Astrocyte (in vitro differentiated cells and primary cell): ENCODE measurements around the gene CFAP119. TPM values are rescaled to one million over a fixed set of nuclear protein-coding genes. Genes with fewer than 3 reads are reported as not detected.

Experiments used
- DNase-seq: peaks from one replicate; pipeline ENCODE4 v3.0.0-alpha.2; 2010; ENCODE audit warnings: low read depth
- FAIRE-seq: peaks from 2 replicates; lab custom pipeline; 2011; peaks lifted over from hg19 to GRCh38; lab: Jason Lieb, UNC
- H2AFZ ChIP-seq: 2 replicates; pipeline ENCODE4 v1.6.0; 2012; ENCODE audit warnings: low read depth, low read length, inconsistent platforms
- H3K27ac ChIP-seq: 2 replicates; pipeline ENCODE4 v1.5.1; 2011; ENCODE audit warnings: low read depth, low read length, inconsistent platforms
- H3K27me3 ChIP-seq: 2 replicates; pipeline ENCODE4 v1.6.0; 2011; ENCODE audit warnings: low read length, inconsistent platforms; ENCODE audit not compliant: insufficient read depth
- H3K36me3 ChIP-seq: 2 replicates; pipeline ENCODE4 v1.5.1; 2011; ENCODE audit warnings: low read length, inconsistent platforms; ENCODE audit not compliant: insufficient read depth
- H3K4me1 ChIP-seq: 2 replicates; pipeline ENCODE4 v1.5.1; 2011; ENCODE audit warnings: low read length, inconsistent platforms; ENCODE audit not compliant: insufficient read depth
- H3K4me2 ChIP-seq: 2 replicates; pipeline ENCODE4 v1.6.0; 2012; ENCODE audit warnings: low read length, inconsistent platforms
- H3K4me3 ChIP-seq: 2 replicates; pipeline ENCODE4 v1.5.1; 2011; ENCODE audit warnings: low read depth, mild to moderate bottlenecking, low read length, inconsistent platforms; ENCODE audit not compliant: insufficient read depth
- H3K79me2 ChIP-seq: 2 replicates; pipeline ENCODE4 v1.6.0; 2012; ENCODE audit warnings: mild to moderate bottlenecking, low read length, inconsistent platforms; ENCODE audit not compliant: insufficient read depth
- H3K9ac ChIP-seq: 2 replicates; pipeline ENCODE4 v1.6.0; 2012; ENCODE audit warnings: mild to moderate bottlenecking, low read length, inconsistent platforms
- H3K9me3 ChIP-seq: 2 replicates; pipeline ENCODE4 v1.5.1; 2012; ENCODE audit warnings: low read depth, mild to moderate bottlenecking, low read length, inconsistent platforms; ENCODE audit not compliant: insufficient read depth
- H4K20me1 ChIP-seq: 2 replicates; pipeline ENCODE4 v1.6.0; 2012; ENCODE audit warnings: low read length, inconsistent platforms; ENCODE audit not compliant: insufficient read depth
- H3K27ac Mint-ChIP-seq: one replicate; pipeline ENCODE4 v1.8.0; 2021; ENCODE audit warnings: mild to moderate bottlenecking, mixed read lengths; ENCODE audit not compliant: unreplicated experiment
- H3K27me3 Mint-ChIP-seq: one replicate; pipeline ENCODE4 v1.8.0; 2021; ENCODE audit warnings: low read depth, mixed read lengths; ENCODE audit not compliant: unreplicated experiment
- H3K36me3 Mint-ChIP-seq: one replicate; pipeline ENCODE4 v1.8.0; 2021; ENCODE audit warnings: low read depth, mixed read lengths; ENCODE audit not compliant: unreplicated experiment
- H3K4me1 Mint-ChIP-seq: one replicate; pipeline ENCODE4 v1.8.0; 2021; ENCODE audit warnings: low read depth, mixed read lengths; ENCODE audit not compliant: unreplicated experiment
- H3K4me3 Mint-ChIP-seq: one replicate; pipeline ENCODE4 v1.8.0; 2021; ENCODE audit warnings: mild to moderate bottlenecking, moderate library complexity, mixed read lengths; ENCODE audit not compliant: unreplicated experiment
- H3K9me3 Mint-ChIP-seq: one replicate; pipeline ENCODE4 v1.8.0; 2021; ENCODE audit warnings: mild to moderate bottlenecking, mixed read lengths; ENCODE audit not compliant: unreplicated experiment
- EZH2 ChIP-seq: IDR thresholded peaks from 2 replicates; pipeline ENCODE4 v1.6.1; 2012; ENCODE audit warnings: mild to moderate bottlenecking, low read length, inconsistent platforms; ENCODE audit not compliant: insufficient read depth
- total RNA-seq: library from RNA; stranded (reverse); gene quantifications from 2 replicates; pipeline ENCODE4 v1.2.1, GENCODE V29; 2021
- TF ChIP-seq, protein P1 (sequence below): IDR thresholded peaks from 2 replicates; pipeline ENCODE4 v1.5.1; 2011; ENCODE audit warnings: low read depth, mild to moderate bottlenecking, inconsistent platforms, low read length, moderate library complexity; ENCODE audit not compliant: insufficient read depth

Gene CFAP119
- total RNA-seq, 1 donor from 2014 or later = 4.0 TPM

DNA sequence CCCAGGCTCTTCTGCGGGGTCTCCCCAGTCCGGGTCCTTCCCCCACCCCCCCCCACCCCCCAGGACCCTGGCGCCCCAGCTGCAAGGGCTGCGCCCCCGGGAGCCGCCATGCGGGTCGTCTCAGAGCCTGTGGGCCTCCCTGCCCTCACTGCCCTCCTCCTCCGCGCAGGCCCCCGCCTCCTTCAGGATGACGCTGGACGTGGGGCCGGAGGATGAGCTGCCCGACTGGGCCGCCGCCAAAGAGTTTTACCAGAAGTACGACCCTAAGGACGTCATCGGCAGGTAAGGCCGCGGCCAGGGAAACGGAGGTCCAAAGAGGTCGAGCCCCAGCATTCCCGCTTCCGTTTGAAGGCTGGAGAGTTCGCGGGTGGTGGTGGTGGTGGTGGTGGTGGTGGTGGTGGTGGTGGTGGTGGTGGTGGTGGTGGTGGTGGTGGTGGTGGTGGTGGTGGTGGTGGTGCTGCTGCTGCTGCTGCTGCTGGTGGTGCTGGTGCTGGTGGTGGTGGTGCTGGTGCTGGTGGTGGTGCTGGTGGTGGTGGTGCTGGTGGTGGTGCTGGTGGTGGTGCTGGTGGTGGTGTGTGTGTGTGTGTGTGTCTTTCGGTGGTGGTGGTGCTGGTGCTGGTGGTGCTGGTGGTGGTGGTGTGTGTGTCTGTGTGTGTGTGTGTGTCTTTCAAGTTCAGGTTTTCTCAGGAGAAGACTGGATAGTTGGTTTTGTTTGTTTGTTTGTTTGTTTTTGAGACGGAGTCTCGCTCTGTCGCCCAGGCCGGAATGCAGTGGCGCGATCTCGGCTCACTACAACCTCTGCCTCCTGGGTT is 13.0 kb downstream of the CFAP119 start:
- no peaks in the 10 kb centered on the region for H3K9me3 Mint-ChIP-seq
- TF ChIP-seq, protein P1, sequence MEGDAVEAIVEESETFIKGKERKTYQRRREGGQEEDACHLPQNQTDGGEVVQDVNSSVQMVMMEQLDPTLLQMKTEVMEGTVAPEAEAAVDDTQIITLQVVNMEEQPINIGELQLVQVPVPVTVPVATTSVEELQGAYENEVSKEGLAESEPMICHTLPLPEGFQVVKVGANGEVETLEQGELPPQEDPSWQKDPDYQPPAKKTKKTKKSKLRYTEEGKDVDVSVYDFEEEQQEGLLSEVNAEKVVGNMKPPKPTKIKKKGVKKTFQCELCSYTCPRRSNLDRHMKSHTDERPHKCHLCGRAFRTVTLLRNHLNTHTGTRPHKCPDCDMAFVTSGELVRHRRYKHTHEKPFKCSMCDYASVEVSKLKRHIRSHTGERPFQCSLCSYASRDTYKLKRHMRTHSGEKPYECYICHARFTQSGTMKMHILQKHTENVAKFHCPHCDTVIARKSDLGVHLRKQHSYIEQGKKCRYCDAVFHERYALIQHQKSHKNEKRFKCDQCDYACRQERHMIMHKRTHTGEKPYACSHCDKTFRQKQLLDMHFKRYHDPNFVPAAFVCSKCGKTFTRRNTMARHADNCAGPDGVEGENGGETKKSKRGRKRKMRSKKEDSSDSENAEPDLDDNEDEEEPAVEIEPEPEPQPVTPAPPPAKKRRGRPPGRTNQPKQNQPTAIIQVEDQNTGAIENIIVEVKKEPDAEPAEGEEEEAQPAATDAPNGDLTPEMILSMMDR = no peak
- no peak for TF ChIP-seq EZH2
- DNase-seq = peak; percentile 12
- no peaks in the 10 kb centered on the region for H3K27me3 ChIP-seq
- H3K79me2 ChIP-seq = peaks cover 32% of the 10 kb centered on the region
- peak overlapping the region; percentile 79 for H3K9ac ChIP-seq
- peaks cover 11% of the 10 kb centered on the region for H3K4me1 ChIP-seq
- peak overlapping the region; percentile 95 for H3K4me3 Mint-ChIP-seq
- H3K4me1 Mint-ChIP-seq = peaks cover 7% of the 10 kb centered on the region
- no peaks in the 10 kb centered on the region for H3K9me3 ChIP-seq
- H4K20me1 ChIP-seq = peaks cover 16% of the 10 kb centered on the region
- peak overlapping the region; percentile 88 for H3K27ac Mint-ChIP-seq
- peak overlapping the region; percentile 86 for H3K4me2 ChIP-seq
- no peak for FAIRE-seq
- peak overlapping the region; percentile 37 for H3K27ac ChIP-seq
- no peaks in the 10 kb centered on the region for H3K27me3 Mint-ChIP-seq
- H3K36me3 ChIP-seq = peaks cover 33% of the 10 kb centered on the region
- peaks cover 12% of the 10 kb centered on the region for H3K36me3 Mint-ChIP-seq
- peak overlapping the region; percentile 71 for H3K4me3 ChIP-seq
- H2AFZ ChIP-seq = no peak overlapping the region

DNA sequence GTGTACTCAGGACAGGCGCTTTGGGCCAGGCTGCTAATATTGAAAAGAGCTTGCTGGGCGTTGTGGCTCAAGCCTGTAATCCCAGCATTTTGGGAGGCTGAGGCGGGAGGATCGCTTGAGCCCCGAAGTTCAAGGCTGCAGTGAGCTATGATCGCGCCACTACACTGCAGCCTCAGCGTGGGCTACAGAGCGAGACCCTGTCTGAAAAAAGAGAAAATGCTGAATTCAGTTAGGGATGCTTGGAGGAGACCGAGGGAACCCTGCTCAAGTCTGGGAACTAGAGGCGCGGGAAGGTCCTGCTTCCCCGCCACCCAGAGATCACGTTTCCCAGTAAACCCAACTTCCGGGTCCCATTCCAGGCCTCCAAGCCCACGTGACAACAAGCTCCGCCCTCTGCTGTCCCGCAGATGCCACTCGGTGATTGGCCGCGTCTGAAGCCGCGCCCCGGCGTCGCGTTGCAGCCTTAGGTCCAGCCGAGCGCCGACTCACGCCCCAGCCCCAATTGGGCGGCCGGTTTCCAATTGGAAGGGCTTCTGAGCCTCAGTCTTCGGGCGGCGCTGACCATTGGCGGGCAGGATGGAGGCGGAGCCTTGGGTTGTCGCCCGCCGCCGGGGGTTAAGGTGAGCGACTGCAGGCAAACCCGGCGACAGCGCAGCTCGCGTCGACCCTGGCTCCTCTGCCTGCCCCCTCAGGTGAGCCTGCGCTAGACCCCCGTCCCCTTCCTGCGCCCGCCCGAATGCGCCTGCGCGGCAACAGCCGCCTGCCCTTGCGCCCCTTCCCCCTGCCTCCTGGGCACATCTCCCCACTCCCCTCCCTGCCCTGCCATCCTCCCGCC is 13.8 kb downstream of the CFAP119 start, which contains the start of gene PHKG2:
TSS of gene PHKG2 (plus strand) at position 627 of the 835 bp plus-strand sequence. CDS start 396 bp downstream, outside the sequence.
- Histone ChIP-seq H3K27ac (peak within 1 kb of the TSS; percentile 51), H3K4me1 (peaks cover 11% of the 10 kb centered on the region), H3K27me3 (no peaks in the 10 kb centered on the region), H2AFZ (peak within 1 kb of the TSS; percentile 55), H3K9me3 (no peaks in the 10 kb centered on the region), H3K4me2 (peak within 1 kb of the TSS; percentile 86), H3K36me3 (peaks cover 28% of the 10 kb centered on the region), H3K4me3 (peak within 1 kb of the TSS; percentile 71), H3K9ac (peak within 1 kb of the TSS; percentile 79), H3K79me2 (peaks cover 32% of the 10 kb centered on the region), H4K20me1 (peaks cover 16% of the 10 kb centered on the region)
- no peaks in the 10 kb centered on the region for H3K27me3 Mint-ChIP-seq
- peaks cover 9% of the 10 kb centered on the region for H3K36me3 Mint-ChIP-seq
- H3K27ac Mint-ChIP-seq = peak within 1 kb of the TSS; percentile 88
- peaks cover 7% of the 10 kb centered on the region for H3K4me1 Mint-ChIP-seq
- FAIRE-seq (peak; percentile 41), DNase-seq (peak; percentile 95)
- peak within 1 kb of the TSS; percentile 95 for H3K4me3 Mint-ChIP-seq
- no peaks in the 10 kb centered on the region for H3K9me3 Mint-ChIP-seq
- TF ChIP-seq, protein P1 = no peak
- TF ChIP-seq EZH2 = no peak
